Ramos (cell line): Measurements from ENCODE around the gene LRRC17.
"Not testable (repeated sequence)": the region's sequence is repeated elsewhere in the genome, so short reads cannot be mapped to it uniquely, and the experiment has no call there.

Experiments used
- in situ Hi-C: fragments of 300-500 bp; cut with MboI; formaldehyde crosslinking; loops from one replicate; pipeline ENCODE4 v1.14.3; 2022; ENCODE audit warnings: low sequenced_read_pairs; ENCODE audit not compliant: unreplicated experiment

LRRC17 gene

DNA sequence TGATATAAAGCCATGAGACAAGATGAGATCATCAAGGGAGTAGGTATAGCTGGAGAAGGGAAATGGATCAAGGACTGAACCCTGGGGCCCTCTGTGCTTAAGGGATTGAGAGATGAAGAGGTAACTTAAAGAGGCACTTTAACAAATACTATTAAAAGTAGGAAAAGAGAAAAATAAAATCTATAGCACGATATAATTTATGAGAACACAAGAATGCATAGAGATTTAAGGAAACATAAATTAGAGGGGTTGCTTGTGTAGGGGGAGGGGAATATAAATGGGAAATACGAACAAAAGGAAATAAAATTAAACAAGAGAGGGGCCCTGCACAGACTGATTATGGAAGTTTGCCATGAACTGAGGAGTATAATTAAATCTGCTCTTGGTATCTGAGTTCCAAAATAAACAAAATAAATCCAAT is 15.6 kb upstream of the LRRC17 start:
- in situ Hi-C loops, result no loop called here

DNA sequence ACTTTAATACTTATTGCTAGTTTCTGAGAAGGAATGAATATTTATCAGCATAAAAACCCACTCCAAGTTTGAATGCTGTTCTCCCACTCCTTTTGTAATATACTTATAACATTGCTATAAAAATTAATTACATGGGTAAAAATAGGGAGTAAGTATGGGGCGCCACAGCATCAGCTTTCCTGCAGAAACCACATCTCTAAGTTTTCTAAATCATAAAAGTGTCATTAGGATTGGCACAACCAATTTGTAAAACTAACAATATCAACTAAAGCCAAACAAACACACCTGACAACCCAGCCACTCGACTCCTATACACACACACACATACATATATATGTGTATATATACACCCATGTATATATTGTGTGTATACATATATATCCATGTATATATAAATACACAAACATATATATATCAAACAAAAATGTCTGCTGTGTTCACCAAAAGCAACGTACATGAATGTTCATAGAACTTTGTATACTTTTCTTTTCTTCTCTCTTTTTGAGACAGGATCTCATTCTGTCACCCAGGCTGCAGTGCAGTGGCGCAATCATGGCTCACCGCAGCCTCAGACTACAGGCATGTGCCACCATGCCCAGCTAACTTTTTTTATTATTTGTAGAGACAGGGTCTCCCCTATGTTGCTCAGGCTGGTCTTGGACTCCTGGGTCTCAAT is 14.8 kb upstream of the LRRC17 start:
- in situ Hi-C loops, result no loop called here

DNA sequence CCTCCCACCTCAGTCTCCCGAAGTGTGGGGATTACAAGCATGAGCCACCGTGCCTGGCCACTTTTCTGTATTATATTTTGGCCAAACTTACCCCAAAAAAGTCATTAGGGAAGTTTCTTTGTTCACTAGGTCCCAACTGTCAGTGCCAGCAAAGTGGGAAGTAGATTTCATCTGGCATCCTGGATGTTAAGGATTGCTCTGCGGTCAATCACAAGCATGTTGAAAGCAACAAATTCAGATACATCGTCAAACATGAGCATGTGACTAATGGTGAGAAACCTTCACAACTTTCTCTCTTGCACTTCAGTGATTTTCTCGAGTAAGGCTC is 14.3 kb upstream of the LRRC17 start:
- in situ Hi-C loops, result no loop called here

DNA sequence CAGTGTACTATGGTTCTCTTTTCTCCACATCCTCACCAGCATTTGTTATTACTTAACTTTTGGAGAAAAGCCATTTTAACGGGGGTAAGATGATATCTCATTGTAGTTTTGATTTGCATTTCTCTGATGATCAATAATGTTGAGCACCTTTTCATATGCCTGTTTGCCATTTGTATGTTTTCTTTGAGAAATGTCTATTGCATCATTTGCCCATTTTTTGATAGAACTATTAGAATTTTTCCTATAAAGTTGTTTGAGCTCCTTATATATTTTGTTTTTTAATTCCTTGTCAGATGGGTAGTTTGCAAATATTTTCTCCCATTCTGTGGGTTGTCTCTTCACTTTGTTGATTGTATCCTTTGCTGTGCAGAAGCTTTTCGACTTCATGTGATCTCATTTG is 10.7 kb upstream of the LRRC17 start:
- in situ Hi-C loops, result not testable (repeated sequence)

DNA sequence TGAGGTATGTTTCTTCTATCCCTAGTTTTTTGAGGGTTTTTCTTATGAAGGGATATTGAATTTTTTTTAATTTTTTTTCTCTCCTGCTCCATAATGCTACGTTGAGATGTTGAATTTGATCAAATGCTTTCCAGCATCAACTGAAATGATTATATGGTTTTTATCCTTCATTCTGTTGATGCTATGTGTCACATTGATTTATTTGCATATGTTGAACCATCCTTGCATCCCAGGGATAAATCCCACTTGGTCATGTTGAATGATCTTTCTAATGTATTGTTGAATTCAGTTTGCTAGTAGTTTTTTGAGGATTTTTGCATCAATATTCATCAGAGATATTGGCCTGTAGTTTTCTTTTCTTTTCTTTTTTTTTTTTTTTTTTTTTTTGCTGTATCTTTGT is 9.2 kb upstream of the LRRC17 start:
- in situ Hi-C loops, result not testable (repeated sequence)

DNA sequence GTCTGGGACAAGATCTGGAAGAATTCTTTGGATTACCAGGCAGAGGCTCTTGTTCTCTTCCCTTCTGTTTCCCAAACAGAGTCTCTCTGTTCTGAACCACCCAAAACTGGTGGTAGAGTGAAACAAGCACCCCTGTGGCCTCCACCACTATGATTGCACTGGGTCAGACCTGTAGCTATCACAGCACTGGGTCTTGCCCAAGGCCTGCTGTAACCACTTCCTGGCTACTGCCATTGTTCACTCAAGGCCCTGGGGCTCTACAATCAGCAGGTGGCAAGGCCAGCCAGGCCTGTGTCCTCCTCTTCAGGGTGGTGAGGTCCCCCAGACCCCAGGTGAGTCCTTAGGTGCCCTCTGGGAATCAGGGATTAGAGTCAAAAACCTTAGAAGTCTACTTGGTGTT is 4.1 kb upstream of the LRRC17 start:
- in situ Hi-C loops, result no loop called here

DNA sequence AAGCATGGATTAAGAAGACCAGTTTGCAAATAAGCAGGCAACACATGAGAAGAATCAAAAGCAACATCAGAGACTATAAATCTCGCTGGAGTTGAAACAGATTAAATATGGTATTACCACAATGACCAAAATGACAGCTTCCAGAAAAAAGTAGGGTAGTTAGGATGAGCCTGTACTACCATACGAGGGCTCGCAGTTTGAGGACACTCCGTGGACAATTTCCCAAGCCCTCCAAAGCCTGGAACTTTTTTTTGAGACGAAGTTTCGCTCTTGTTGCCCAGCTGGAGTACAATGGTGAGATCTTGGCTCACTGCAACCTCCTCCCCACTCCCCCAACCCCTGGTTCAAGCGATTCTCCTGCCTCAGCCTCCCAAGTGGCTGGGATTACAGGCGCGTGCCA is 1.0 kb downstream of the LRRC17 start:
- in situ Hi-C loops, result no loop called here

DNA sequence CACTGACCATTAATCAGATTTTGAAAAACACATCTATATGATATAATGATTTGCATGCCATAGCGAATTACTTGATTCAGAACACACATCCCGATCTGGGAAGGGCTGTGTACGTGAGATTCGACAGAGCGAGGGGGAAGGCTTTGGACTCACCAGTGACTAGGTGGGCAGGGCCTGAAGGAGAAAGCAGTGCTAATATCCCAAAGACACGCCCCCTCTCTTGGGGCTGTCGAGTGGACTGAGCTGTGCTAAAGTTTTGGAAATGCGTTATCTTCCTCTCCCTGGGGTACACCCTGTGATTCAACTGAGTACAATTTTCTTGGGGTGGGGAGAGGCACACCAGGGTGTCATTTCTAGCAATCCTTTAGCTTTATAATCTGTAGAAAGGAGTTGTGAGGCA is 1.8 kb downstream of the LRRC17 start:
- in situ Hi-C loops, result no loop called here

DNA sequence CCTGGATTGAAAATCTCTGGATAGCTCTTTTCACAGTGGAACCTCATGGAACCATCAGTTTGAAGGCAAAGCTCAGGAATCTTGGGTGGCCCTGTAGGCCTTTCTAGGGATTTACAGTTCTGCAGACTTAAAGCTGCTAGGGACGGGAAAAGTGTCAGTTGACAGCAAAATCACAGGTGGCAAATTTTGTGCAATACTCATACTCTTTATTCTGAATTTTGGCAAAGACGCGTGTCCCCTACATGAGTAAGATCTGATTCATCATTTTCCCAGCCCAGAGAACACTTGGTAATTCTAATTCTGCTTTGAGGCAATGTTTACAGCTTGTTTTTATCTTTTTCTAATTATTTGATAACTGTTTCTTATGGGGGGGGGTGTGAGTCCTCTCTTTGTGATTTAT is 3.6 kb downstream of the LRRC17 start:
- in situ Hi-C loops, result no loop called here

DNA sequence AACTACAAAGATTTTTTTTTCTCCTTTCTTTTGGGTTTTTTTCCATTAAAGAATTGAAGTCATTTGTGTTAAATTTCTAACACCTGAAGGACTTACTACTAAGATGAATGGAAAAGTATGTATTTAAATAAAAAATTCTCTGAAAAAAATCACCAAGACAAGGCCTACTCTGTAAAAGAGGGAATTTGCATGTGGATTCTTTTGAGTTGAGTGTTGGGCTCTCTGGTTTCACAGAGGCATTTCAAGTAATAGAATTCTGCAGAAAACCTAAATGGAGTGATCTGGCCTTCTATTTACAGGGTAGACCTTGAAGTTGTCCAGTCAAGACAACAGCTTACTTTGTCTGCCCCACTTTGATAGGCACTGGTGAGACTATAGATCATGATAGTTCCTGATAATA is 4.1 kb downstream of the LRRC17 start:
- in situ Hi-C loops, result no loop called here

DNA sequence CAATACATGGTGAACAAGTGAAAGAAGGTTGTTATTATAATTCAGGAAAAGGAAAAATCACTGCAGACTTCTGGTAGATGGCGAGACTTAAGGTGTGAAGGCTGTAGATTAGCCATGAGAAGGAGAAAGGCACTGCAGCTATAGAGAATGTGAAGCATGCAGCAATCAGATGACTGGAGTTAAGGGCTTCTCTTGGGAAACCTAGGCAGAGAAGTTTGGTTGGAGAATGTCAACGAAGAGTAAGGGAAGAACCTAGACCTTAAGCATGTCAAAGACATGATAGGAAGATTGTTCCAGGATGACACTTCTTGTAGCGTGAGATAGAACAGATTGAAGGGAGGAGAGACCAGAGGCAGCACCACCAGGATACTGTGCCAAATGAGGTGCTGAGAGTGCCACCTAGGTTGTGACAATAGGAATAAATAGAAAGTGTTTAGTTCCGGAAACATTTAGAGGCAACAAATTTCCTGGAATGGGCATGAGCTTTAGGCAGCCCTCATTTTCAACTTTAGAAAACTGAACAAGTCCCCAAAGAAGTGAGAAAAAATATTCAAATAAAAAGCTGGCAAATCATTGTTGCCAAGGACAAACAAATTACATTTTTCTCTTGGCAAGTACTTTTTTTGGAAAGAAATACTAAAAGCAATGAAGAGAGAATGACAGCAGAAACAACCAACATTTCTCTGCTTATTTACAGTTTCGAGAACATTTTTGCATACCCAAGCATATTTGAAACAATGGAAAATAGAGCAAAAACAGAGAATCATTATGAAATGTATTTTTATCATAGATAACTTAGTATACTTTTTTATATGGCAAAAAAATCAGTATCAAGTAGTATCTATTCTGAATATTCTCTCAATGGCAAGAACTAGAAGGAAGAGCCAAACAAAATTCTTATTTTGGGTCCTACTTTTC is 4.9 kb downstream of the LRRC17 start:
- in situ Hi-C loops, result no loop called here

DNA sequence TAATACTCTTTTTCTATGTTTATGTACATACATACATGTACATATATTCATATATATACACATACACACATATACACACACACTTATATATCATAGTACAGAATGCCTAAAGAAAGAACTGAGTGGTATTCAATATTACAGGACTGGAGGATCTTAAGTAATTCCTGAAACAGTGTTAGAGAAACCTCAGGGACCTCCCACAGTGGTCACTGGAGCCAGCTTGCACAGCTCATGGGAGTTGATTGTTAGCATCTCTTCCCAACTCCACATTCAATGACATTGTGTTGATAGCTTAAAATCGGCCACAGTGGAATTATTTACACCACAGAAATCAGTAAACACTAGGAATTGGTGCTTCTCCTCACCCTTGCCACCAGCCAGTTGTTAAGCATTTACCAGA is 6.0 kb downstream of the LRRC17 start:
- in situ Hi-C loops, result no loop called here

DNA sequence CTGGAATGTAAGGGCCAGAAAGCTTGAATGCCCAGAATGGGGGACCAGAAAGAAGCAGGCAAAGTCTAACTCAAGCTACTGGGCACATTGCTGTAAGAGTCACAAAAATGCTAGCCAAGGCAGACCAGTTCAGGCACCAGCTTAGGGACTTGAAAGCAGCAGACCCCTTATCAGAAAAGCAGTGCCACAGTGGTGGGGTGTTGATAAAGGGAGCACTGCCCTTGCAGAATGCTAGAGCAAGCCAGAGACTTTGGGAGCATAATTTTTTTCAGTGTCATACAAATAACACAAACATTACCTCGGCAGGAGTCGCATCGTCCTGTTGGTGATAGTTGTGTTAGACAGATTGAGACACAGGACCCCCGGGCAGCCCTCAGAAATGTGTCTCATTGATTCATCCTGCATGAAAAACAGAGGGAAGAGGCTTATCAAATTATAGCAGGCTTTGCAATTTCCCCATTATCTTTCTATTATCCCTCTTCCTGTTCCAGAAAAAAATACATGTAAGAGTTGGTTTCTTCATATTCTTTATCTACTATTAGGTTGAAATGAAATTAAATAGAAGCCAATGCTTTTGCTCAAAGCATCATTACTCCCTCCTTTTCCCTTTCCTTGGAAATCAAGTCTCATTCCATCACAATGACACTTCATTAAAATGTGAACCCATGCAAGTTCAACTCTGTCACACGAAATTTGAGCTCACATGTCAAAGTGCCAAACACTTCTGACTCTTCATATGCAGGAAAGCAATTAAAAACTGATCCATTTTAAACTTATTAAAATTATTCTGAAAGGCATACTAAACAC is 13.4 kb downstream of the LRRC17 start:
- in situ Hi-C loops, result no loop called here

DNA sequence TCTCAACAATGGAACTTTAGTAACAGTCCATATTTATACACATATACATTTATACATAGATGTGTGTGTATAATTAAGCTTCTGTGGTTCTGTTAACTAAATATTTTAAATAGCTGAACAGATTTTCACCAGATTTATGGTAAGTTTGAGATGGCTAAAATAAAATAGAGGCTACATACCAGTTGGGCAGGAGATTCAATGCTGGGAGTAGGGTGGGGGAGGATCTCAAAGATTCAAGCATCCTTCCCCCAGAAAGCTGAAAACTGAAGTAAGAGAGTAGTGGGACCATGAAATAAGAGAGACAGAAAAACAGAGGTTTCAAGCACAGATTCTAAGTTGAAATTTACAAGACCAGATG is 14.0 kb downstream of the LRRC17 start:
- in situ Hi-C loops, result no loop called here

DNA sequence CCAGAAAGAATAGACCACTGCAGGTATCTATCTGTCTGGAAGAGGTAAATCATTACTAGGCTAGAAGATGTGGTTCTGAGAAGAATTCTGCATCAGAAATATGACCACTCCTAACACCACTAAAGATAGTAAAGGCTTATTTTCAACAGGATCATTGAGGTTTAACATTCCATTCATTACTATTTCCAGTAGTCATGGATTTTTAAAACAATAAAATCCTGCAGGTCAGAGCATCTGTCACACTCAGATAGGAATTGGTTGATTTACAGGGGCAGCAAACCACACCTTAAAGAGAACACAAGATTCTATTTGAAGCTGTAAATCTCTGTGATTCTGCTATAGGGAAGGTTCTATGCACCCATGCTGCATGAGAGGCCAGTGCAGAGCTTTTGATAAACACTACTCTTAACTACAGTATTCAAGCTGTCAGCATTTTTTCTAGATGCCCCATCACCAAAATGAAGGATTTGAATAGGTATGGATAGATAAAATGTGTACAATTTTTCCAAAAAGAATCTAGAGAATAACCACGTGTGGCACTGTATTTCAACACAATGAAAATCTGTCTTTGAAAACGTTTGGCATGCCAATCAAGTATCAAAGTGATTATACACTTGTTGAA is 14.6 kb downstream of the LRRC17 start:
- in situ Hi-C loops, result no loop called here

DNA sequence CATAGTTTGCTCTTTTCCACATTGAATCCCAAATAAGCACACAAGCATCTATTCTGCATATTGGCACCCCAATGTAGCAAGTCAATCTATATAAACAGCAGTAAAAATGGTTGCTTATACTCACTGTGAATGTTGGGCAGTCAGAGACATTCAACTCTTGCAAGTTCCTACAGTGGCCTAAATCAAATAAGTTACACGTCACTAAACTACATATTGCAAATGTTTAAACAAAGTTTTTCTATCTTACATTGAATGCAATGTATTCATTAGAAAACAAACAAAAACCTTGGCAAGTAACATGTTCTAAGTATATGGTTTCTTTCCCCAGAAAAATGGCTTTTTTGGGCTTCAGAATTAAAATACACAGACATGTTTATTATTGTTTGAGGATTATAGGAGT is 19.0 kb downstream of the LRRC17 start:
- in situ Hi-C loops, result no loop called here

DNA sequence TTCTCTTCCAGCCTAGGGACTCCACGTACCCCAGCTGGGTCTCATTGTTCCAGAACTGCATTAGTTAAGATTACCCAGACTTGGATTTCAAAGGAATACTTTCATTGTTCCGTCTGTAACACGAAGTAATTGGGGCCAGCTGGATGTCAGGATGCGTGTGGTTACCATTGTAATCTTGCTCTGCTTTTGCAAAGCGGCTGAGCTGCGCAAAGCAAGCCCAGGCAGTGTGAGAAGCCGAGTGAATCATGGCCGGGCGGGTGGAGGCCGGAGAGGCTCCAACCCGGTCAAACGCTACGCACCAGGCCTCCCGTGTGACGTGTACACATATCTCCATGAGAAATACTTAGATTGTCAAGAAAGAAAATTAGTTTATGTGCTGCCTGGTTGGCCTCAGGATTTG is 21.0 kb downstream of the LRRC17 start:
- in situ Hi-C loops, result no loop called here

DNA sequence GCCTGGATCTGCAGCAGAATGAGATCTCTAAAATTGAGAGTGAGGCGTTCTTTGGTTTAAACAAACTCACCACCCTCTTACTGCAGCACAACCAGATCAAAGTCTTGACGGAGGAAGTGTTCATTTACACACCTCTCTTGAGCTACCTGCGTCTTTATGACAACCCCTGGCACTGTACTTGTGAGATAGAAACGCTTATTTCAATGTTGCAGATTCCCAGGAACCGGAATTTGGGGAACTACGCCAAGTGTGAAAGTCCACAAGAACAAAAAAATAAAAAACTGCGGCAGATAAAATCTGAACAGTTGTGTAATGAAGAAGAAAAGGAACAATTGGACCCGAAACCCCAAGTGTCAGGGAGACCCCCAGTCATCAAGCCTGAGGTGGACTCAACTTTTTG is 21.4 kb downstream of the LRRC17 start:
- in situ Hi-C loops, result no loop called here

DNA sequence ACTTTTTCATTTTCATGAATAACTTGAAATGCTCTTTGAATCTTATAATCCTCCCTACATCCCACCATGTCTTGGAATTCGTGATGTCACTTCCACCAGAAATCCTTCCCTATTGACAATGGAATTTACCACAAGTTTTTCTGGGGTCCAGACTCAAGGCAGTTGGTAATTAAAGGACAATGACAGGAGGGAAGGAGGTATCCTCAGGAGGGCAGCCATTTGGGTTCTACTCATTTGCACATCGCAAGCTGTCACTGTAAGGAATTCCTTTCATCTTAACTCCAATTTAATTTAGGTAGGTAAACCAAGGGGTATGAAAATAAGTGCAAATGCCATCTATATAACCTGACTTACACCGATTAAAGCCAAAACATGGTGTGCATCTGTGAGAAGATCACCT is 21.9 kb downstream of the LRRC17 start:
- in situ Hi-C loops, result no loop called here

DNA sequence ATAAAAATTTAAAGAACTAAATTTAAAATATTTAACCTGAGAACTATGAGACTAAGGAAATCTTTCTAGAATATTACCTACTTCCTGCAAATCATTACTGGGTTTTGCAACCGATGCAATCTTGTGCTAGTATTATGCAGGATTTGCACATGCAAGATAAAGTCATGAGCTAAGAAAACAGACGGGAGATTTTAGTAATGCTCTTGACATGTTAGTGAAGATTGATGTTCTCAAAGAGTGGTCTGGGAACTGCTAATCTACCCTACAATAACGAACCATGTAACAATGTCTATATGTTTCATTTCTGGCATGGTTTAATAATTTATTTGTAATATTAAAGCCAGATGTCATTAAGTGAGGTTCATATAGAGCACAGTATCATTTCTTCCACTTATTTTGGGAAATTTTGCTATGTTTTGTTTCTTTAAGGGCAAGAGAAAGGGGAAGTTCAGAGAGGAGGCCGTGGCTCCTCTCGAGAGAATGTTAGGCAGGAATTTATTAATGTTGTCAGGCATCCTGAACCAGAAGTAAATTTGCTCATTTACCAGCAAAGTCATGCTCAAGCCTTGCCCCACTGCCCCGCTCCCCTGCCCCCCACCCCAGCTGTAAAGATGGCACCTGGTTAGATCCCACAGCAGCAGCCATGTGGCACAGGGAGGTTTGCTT is 22.8 kb downstream of the LRRC17 start:
- in situ Hi-C loops, result no loop called here
